HAP-1 (cell line): ENCODE measurements around the gene SCUBE3.

Experiments used
- DNase-seq, 2 experiments: peaks; one replicate each; pipeline ENCODE4 v3.0.0-alpha.2; 2016 to 2020; ENCODE audit warnings: low spot score in 2 of 2
- H3K27me3 ChIP-seq: fragments of 250-450 bp; sonication (Bioruptor Pico); 2 replicates; pipeline ENCODE4 v1.5.1; 2020; ENCODE audit warnings: low read depth, mild to moderate bottlenecking, moderate library complexity
- H3K36me3 ChIP-seq: fragments of 250-450 bp; sonication (Bioruptor Pico); replicated peaks from 2 replicates; pipeline ENCODE4 v1.5.1; 2020; ENCODE audit warnings: mild to moderate bottlenecking
- H3K4me1 ChIP-seq: fragments of 250-450 bp; sonication (Bioruptor Pico); 2 replicates; pipeline ENCODE4 v1.5.1; 2020; ENCODE audit warnings: mild to moderate bottlenecking
- H3K4me3 ChIP-seq: fragments of 250-450 bp; sonication (Bioruptor Pico); 2 replicates; pipeline ENCODE4 v1.5.1; 2020; ENCODE audit warnings: mild to moderate bottlenecking, moderate library complexity
- H3K9me3 ChIP-seq: fragments of 250-450 bp; sonication (Bioruptor Pico); 2 replicates; pipeline ENCODE4 v1.5.1; 2020; ENCODE audit warnings: mild to moderate bottlenecking, moderate library complexity
- in situ Hi-C: fragments of 300-500 bp; cut with MboI; formaldehyde crosslinking; loops from 3 replicates; pipeline ENCODE4 v1.14.3; 2020; ENCODE audit warnings: low sequenced_read_pairs, inconsistent platforms, mixed read lengths

The SCUBE3 gene

DNA sequence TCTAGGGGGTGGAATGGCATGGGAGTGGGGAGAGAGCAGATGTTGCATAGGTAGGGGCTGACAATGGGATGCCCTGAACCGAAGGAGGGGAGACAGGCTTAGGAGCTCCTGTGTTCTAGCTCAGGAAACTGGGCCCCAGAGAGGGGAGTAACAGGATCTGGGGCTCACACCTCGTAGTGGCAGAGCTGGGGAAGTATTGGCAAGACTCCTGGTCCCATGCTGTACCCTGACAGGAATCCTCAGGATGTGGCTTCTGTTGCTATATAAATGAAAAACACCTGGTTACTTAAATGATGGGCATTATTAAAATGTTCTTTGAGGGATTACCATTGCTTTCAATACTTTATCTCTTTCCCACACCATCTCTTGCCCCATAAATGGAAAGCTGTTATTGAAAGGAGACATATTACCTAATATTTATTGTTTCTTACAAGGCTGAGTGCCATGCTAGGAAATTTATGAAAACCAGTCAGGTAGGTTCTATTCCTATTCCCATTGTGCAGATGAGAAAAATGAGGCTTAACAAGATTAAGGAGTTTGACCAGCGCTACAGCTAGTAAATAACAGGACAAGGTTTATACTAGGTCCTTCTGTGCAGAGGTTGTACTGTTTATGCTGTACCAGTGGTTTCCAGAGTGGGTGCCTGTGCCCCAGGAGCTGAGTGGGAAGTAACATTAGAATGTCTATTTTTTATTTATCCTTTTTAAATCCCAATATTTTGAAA, 37.3 kb upstream of the SCUBE3 start:
- Histone ChIP-seq H3K4me3 (no peak overlapping the region), H3K36me3 (no peaks in the 10 kb centered on the region), H3K27me3 (no peaks in the 10 kb centered on the region), H3K9me3 (no peaks in the 10 kb centered on the region), H3K4me1 (peaks cover 7% of the 10 kb centered on the region; the same call in 1 of the 2 replicates)
- in situ Hi-C loops, result no loop called here
- no peak for DNase-seq

DNA sequence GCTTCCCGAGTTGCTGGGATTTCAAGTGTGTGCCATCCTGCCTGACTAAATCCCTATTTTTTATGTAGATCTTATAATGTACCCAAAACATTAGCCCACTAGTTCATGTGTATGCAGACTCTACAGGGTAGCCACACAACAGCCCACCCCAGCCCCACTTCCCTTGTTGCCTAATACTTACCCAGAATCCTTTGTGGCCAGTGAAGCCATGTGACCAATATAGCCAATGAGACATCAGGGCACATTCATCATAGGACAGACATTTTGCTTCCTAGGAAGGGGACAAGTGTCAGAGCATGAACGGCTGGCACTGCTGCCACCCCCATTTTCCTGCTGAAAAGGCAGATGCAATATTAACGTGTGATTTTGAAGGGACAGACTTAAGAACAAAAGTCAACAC, 36.6 kb upstream of the SCUBE3 start:
- in situ Hi-C loops, result no loop called here
- H3K9me3 ChIP-seq, result no peaks in the 10 kb centered on the region
- H3K4me1 ChIP-seq, result peaks cover 7% of the 10 kb centered on the region; the same call in 1 of the 2 replicates
- DNase-seq, result no peak
- H3K4me3 ChIP-seq, result no peak overlapping the region
- no peaks in the 10 kb centered on the region for H3K27me3 ChIP-seq
- H3K36me3 ChIP-seq, result no peaks in the 10 kb centered on the region

DNA sequence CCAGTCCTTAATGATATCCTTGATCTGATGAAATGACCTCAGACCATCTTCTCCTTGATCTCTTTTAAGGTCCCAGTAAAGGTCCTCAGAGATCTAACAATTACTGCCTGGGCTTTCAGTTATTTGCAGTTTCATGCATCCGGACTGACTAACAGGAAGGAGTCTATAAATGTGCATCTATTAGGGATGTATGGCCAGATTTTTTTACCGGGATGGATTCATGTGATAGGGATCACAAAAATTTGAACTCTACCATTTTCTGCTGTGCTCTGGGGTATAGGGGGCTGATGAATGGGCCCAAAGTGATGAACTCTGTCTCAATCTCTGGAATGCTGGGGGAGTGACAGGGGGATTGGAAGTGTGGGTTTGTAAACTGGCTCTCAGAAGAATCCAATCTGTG, 36.2 kb upstream of the SCUBE3 start:
- Histone ChIP-seq H3K27me3 (no peaks in the 10 kb centered on the region), H3K9me3 (no peaks in the 10 kb centered on the region), H3K4me3 (no peak overlapping the region), H3K36me3 (no peaks in the 10 kb centered on the region), H3K4me1 (peaks cover 5% of the 10 kb centered on the region; the same call in 1 of the 2 replicates)
- in situ Hi-C loops, result no loop called here
- DNase-seq, result no peak

DNA sequence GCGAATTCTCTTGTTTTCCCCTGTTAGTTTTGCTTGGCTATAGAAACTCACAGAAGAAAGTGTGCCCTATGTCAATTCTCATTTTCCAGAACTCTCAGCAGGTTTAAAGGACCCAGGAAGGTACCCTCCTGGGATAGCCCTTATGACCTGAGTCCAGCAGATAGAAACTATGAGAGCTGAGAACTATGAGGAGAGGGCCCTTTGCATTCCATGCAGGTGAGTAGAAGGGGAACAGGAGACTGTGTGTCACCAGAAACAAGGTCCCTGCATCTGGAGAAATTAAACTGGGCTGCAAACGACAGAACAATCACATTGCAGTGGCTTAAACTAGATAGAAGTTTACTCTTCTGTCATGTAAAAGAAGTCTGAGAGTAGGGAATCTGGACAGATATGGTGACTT, 35.7 kb upstream of the SCUBE3 start:
- Histone ChIP-seq H3K27me3 (no peaks in the 10 kb centered on the region), H3K9me3 (no peaks in the 10 kb centered on the region), H3K4me3 (no peak overlapping the region), H3K4me1 (peaks cover under 1% of the 10 kb centered on the region; the same call in 1 of the 2 replicates), H3K36me3 (no peaks in the 10 kb centered on the region)
- DNase-seq, result no peak
- in situ Hi-C loops, result no loop called here

DNA sequence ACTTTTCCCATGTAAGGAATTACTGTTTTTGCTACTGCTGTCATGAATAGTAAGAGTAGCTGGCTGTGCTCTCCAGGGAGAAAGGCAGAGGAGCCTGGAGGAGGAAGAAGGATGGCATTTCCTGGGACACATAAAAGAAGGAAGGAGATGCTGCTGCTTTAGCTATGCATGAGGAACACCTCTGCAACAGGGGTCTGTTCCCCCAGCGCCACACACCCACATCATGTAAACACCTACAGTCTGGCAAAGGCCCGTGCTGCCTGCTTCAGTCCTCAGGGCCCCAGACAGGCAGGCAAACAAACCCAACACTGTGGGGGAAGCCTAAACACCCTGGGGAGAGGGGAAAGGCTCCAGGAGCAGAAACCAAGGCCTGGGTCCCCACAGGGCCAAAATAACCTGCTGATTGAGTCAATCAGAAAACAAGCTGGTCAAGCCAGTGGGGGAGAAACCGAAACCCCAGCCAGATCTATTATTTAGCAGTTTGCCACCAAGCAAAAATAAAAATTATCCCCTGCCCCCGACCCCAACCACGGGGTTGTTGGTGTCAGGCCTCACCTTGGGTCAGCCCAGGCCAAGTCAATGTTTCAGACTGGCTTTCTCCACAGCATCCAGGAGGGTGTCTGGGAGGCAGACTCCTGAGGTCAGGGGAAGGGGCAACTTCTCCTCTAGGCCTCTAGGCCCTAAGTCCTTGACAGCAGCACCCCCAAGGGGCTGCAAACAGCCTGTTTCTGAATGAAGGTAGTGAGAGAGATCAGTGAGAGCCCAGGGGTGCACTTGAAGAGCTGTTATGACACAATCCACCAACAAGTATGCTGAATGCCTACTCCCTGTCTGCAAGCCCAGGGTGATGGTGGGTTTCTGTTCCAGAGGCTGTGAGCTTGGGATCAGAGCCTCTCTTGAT, 34.6 kb upstream of the SCUBE3 start:
- no peaks in the 10 kb centered on the region for H3K9me3 ChIP-seq
- no peak overlapping the region for H3K4me3 ChIP-seq
- H3K4me1 ChIP-seq, result no peaks in the 10 kb centered on the region
- in situ Hi-C loops, result no loop called here
- DNase-seq, result no peak
- H3K36me3 ChIP-seq, result no peaks in the 10 kb centered on the region
- no peaks in the 10 kb centered on the region for H3K27me3 ChIP-seq

DNA sequence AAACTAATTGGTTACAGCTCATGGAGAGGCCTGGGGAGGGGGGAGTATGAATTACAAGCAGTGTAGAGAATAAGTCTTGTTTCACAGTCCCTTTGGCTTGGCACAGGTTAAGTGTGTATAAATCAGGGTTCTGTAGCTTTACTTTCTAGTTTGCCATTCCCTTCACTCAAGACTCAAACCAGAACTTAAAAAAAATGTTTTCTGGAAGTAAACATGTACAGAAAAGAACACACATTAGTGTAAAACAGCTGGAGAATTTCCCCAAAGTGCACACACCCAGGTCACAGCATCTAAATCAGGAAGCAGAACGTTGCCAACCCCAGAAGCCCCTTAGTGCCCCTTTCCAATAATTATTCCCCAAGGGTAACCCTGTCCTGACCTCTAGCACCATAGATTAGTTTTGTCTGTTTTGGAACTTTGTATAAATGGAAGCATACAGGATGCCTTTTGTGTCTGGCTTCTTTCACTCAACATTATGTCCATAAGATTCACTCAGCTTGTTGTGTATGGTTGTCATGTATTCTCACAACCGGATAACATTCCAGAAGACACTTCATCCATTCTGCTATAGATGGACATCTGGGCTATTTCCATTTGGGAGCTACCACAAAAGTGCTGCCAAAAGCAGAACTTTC, 33.7 kb upstream of the SCUBE3 start:
- in situ Hi-C loops, result no loop called here
- Histone ChIP-seq H3K4me3 (no peak overlapping the region), H3K36me3 (no peaks in the 10 kb centered on the region), H3K9me3 (no peaks in the 10 kb centered on the region), H3K4me1 (no peaks in the 10 kb centered on the region), H3K27me3 (no peaks in the 10 kb centered on the region)
- no peak for DNase-seq

DNA sequence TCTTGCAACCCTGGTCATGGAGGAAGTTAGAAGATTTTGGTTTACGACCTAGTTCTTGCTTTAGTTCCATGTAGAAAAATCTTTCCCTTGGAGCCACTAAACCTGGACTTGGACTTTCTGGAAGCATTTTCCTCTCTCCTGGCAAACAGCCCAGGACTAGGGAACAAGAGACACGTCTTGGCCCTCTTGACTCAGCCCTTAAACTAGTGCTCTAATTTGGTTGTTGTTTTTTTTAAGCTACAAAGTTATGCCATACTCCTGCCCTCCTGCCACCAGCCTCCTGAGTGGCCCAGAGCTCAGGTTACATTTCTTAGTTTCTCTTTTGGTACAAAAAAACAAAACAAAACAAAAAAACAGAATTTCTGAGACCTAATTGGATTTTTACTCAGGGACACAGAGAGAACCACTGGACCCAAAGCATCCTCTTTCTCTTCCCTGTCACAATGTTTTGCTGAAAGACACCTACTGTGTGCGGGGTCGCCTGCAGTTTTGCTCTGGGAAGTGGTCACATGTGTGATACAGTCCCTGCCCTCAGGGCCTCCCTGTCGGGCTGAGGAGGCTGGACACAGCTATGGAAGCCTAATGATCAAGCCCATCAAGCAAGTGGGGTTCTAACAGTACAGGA, 32.3 kb upstream of the SCUBE3 start:
- in situ Hi-C loops, result no loop called here
- Histone ChIP-seq H3K36me3 (no peaks in the 10 kb centered on the region), H3K9me3 (no peaks in the 10 kb centered on the region), H3K27me3 (no peaks in the 10 kb centered on the region), H3K4me1 (no peaks in the 10 kb centered on the region), H3K4me3 (no peak overlapping the region)
- DNase-seq, result no peak

DNA sequence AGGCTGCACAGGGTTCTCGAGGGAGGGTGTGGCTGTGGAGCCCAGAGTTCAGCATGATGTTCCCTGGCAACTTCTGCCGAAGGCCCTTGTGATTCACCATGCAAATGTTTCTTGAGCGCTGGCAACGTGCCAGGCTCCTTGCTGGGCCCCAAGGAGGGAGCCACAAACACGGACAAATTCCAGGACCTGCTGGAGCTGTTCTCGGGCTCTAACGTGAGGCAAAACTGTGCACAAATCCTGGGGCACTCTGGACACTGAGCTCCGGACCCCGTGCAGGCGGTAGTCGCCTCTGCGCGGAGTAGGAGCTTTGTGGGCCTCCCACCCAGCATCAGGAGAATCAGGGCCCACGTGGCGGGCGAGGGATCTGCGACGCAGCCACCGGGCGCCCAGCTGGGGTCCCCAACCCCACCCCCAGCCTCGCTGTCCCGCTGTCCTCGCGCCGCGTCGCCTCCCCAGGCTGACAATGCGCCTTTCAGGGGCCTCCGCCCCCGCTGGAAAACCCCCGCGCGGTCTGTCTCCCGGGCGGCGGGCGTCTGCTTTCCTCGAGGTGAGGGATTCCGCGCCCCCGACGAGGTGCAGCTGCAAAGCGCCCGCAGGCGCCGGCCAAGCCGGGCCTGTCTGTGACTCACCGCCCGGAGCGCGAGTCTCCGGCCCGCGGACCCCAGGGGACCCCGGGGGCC, 31.7 kb upstream of the SCUBE3 start:
- no peaks in the 10 kb centered on the region for H3K4me1 ChIP-seq
- H3K36me3 ChIP-seq, result no peaks in the 10 kb centered on the region
- no peaks in the 10 kb centered on the region for H3K27me3 ChIP-seq
- no peaks in the 10 kb centered on the region for H3K9me3 ChIP-seq
- no peak overlapping the region for H3K4me3 ChIP-seq
- in situ Hi-C loops, result no loop called here
- no peak for DNase-seq

DNA sequence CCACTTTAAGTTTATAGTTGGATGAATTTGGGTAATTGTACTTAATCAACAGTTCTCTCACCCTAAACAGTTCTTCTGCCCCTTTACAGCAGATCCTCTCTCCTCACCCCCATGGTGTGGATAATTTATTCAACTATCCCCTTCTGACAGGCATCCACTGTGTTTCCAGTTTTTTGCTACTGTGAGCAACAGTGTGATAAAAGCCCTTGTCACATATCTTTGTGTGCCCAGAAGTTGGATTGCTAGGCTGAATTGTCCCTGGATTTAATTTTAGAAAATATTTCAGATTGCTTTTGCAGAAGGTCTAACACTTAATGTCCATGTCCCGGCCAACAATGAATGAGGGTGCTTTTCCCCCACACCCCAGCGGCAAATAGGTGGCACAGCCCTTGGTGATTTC, 30.5 kb upstream of the SCUBE3 start:
- no peaks in the 10 kb centered on the region for H3K9me3 ChIP-seq
- no peaks in the 10 kb centered on the region for H3K27me3 ChIP-seq
- no peak overlapping the region for H3K4me3 ChIP-seq
- H3K36me3 ChIP-seq, result no peaks in the 10 kb centered on the region
- no peaks in the 10 kb centered on the region for H3K4me1 ChIP-seq
- in situ Hi-C loops, result no loop called here
- DNase-seq, result no peak

DNA sequence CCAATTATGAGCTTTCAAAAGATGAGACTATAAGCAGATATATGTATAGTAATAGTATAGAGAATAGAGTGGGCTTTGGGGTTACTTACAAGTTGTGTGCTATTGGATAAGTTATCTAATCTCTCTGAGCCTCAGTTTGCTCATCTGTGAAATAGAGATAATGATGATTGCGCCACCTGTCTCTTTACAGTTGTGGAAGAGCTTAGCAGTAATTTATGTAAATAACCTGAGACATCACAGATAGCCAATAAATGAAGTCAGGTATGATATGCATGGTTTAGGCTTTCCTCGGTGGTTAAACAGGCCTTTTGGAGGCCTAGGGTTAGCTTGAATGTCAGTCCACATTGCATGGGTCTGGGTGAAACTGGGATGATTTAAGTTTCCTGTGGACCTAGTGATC, 29.8 kb upstream of the SCUBE3 start:
- H3K36me3 ChIP-seq, result no peaks in the 10 kb centered on the region
- H3K27me3 ChIP-seq, result no peaks in the 10 kb centered on the region
- in situ Hi-C loops, result no loop called here
- H3K4me3 ChIP-seq, result no peak overlapping the region
- no peak for DNase-seq
- H3K4me1 ChIP-seq, result no peaks in the 10 kb centered on the region
- no peaks in the 10 kb centered on the region for H3K9me3 ChIP-seq

DNA sequence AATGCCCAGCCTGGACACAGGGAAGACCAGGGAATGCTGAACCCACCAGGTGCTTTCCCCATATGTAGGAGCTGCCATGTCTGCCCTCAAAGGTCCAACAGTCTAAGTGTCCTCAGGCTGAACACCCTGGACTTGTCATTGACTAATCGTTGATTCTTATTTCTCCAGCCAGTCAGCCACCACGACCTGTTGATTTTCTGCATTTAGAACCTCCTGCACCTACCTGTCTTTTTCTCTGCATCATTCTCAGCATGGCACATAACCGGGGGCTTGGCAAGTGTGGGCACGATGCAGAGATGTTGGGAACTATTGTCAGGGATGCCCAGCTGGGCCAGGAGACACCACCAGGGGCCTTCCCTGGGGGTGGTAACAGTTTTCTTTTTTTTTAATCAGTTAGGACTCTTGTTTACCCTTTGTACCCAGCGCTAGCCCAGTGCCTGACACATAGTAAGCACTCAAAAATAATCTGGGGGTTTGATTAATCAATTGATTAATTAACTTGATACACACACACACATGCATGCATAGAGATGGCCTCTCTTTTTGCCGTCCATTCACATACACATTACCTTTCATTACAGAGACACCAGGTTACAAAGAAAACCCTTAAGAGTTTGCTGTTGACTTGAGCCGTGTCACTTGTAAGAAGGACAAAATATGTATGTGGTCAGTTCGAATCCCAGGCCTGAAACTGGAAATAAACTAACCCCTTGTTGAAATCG, 29.0 kb upstream of the SCUBE3 start:
- Histone ChIP-seq H3K36me3 (no peaks in the 10 kb centered on the region), H3K27me3 (no peaks in the 10 kb centered on the region), H3K4me3 (no peak overlapping the region), H3K9me3 (no peaks in the 10 kb centered on the region), H3K4me1 (no peaks in the 10 kb centered on the region)
- in situ Hi-C loops, result no loop called here
- no peak for DNase-seq

DNA sequence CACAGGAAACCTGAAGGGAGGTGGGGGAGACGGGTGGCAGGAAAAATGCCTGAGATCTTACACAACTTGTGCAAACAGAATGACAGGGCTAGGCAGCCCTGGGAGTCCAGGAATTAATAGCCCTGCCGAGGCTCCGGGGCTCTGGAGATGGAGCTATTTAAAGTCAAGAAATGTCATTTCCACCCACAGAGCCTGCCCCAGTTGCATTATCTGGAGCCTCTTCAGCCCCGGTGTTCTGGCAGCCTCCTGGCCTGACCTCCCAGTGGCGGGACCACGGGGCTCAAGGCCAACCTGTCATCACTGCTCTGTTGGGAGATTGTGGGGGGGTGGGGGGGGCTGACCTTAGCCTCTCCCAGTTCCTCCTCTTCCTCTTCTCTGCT, 28.5 kb upstream of the SCUBE3 start:
- no peaks in the 10 kb centered on the region for H3K27me3 ChIP-seq
- in situ Hi-C loops, result no loop called here
- H3K4me3 ChIP-seq, result no peak overlapping the region
- H3K36me3 ChIP-seq, result no peaks in the 10 kb centered on the region
- H3K4me1 ChIP-seq, result no peaks in the 10 kb centered on the region
- H3K9me3 ChIP-seq, result no peaks in the 10 kb centered on the region
- no peak for DNase-seq

DNA sequence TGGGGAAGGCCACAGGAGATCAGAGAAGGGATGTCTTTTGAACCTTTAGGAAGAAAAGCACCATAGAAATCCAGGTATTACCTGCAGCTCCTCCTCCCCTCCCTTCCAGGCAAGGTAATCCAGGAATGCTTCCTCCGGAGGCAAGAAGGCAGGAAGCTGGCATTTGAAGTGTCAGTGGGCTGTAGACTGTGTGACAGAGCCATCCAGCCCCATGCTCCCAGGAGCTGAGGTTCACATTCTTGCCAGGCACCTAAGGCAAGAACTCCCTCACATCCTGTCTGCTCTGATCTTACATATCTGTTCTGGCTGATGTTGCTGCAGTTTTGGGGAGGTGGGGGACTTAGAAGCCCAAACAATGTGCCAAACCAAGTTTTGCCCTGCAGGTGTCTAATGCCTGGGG, 27.8 kb upstream of the SCUBE3 start:
- no peak for DNase-seq
- Histone ChIP-seq H3K9me3 (no peaks in the 10 kb centered on the region), H3K36me3 (no peaks in the 10 kb centered on the region), H3K4me1 (no peaks in the 10 kb centered on the region), H3K4me3 (no peak overlapping the region), H3K27me3 (no peaks in the 10 kb centered on the region)
- in situ Hi-C loops, result no loop called here
